ENCODE measurements around the gene NPHP1. TPM values are rescaled to one million over a fixed set of nuclear protein-coding genes. Genes with fewer than 3 reads are reported as not detected.
"Not testable (repeated sequence)": the region's sequence is repeated elsewhere in the genome, so short reads cannot be mapped to it uniquely, and the experiment has no call there.

NPHP1 gene
- polyA plus RNA-seq (ENCODE audit: insufficient read length) = 5.1 TPM

- peak; percentile 88 for DNase-seq
These were observed at the start of gene NPHP1 for GRCh38 chr2:110204408-110205385. Gene NPHP1 (minus strand): TSS chr2:110205013. CDS start chr2:110204968, 45 bp downstream.

GRCh38 chr2:110248081-110248795 is 43.4 kb upstream of the NPHP1 start:
- not testable (repeated sequence) for DNase-seq

- DNase-seq = not testable (repeated sequence)
These were observed 40.9 kb upstream of the NPHP1 start for GRCh38 chr2:110245488-110246435.

- DNase-seq = not testable (repeated sequence)
These were observed 38.5 kb upstream of the NPHP1 start for GRCh38 chr2:110243283-110243682.

GRCh38 chr2:110234514-110234913 is 29.7 kb upstream of the NPHP1 start:
- DNase-seq = not testable (repeated sequence)

GRCh38 chr2:110229886-110230285 is 25.1 kb upstream of the NPHP1 start:
- DNase-seq = not testable (repeated sequence)

- not testable (repeated sequence) for DNase-seq
These were observed 17.8 kb upstream of the NPHP1 start for GRCh38 chr2:110222626-110223025.

GRCh38 chr2:110221938-110222337 is 17.1 kb upstream of the NPHP1 start:
- no peak for DNase-seq

GRCh38 chr2:110220190-110220564 is 15.4 kb upstream of the NPHP1 start:
- DNase-seq = no peak

GRCh38 chr2:110219496-110220189 is 14.8 kb upstream of the NPHP1 start:
- no peak for DNase-seq

GRCh38 chr2:110218889-110219288 is 14.1 kb upstream of the NPHP1 start:
- not testable (repeated sequence) for DNase-seq

- no peak for DNase-seq
These were observed 12.0 kb upstream of the NPHP1 start for GRCh38 chr2:110216803-110217202.

- no peak for DNase-seq
These were observed 11.4 kb upstream of the NPHP1 start for GRCh38 chr2:110216199-110216598.

- DNase-seq = no peak
These were observed 10.8 kb upstream of the NPHP1 start for GRCh38 chr2:110215566-110216158.

- DNase-seq = no peak
These were observed 10.3 kb upstream of the NPHP1 start for GRCh38 chr2:110215091-110215490.

GRCh38 chr2:110213522-110213921 is 8.7 kb upstream of the NPHP1 start:
- DNase-seq = not testable (repeated sequence)

- peak; percentile 90 for DNase-seq
These were observed 7.4 kb upstream of the NPHP1 start, which contains the start of gene MTLN for GRCh38 chr2:110211938-110212858. Gene MTLN (minus strand): TSS chr2:110212547. CDS start chr2:110212525, 22 bp downstream.

- DNase-seq = no peak
These were observed 1.0 kb upstream of the NPHP1 start for GRCh38 chr2:110205660-110206455.

GRCh38 chr2:110198016-110198415 is 6.8 kb downstream of the NPHP1 start:
- no peak for DNase-seq
